HCT116 (cell line): ENCODE results near the gene CKLF.

Source experiments
- CTCF ChIP-seq, 3 experiments: fragments of 200-600 bp in 1 of 3; sonication (generic) in 1 of 3; IDR thresholded peaks in 2 of 3; conservative IDR thresholded peaks in 1 of 3; 2 replicates each; pipeline ENCODE4 v1.5.1; 2012 to 2017; ENCODE audit warnings: low read depth in 2 of 3, low read length in 2 of 3, antibody characterized with exemption in 1 of 3, borderline replicate concordance in 1 of 3, control low read depth in 1 of 3, mild to moderate bottlenecking in 1 of 3, mixed read lengths in 1 of 3, mixed run types in 1 of 3, moderate library complexity in 1 of 3; ENCODE audit not compliant: insufficient read depth in 1 of 3
- EGR1 ChIP-seq: IDR thresholded peaks from 2 replicates; pipeline ENCODE4 v1.6.1; 2012; ENCODE audit warnings: low read depth
- EZH2 ChIP-seq: fragments of 200-600 bp; sonication (generic); IDR thresholded peaks from 2 replicates; pipeline ENCODE4 v1.6.1; 2017; ENCODE audit warnings: antibody characterized with exemption, mixed run types
- FOSL1 ChIP-seq: IDR thresholded peaks from 2 replicates; pipeline ENCODE4 v1.6.1; 2012; ENCODE audit warnings: low read depth
- POLR2A ChIP-seq: IDR thresholded peaks from 2 replicates; pipeline ENCODE4 v1.7.0; 2011; ENCODE audit warnings: borderline replicate concordance; ENCODE audit not compliant: insufficient read depth, insufficient read length; ENCODE audit errors: extremely low read depth
- POLR2AphosphoS5 ChIP-seq: IDR thresholded peaks from 2 replicates; pipeline ENCODE4 v1.6.1; 2011; ENCODE audit warnings: mild to moderate bottlenecking, low read depth, low read length, moderate library complexity
- RAD21 ChIP-seq: IDR thresholded peaks from 2 replicates; pipeline ENCODE4 v1.6.1; 2012; ENCODE audit warnings: low read depth, mild to moderate bottlenecking
- SRF ChIP-seq: IDR thresholded peaks from 2 replicates; pipeline ENCODE4 v1.6.1; 2012; ENCODE audit warnings: low read depth
- YY1 ChIP-seq: IDR thresholded peaks from 2 replicates; pipeline ENCODE4 v1.6.1; 2011; ENCODE audit warnings: low read length, low read depth, moderate library complexity, mild to moderate bottlenecking; ENCODE audit not compliant: insufficient replicate concordance; ENCODE audit errors: extremely low read depth
- ZBTB33 ChIP-seq: IDR thresholded peaks from 2 replicates; pipeline ENCODE4 v1.6.1; 2011; ENCODE audit warnings: mild to moderate bottlenecking, low read length, moderate library complexity; ENCODE audit not compliant: insufficient replicate concordance; ENCODE audit errors: extremely low read depth
- ZFX ChIP-seq: fragments of 450-650 bp; IDR thresholded peaks from 2 replicates; pipeline ENCODE4 v1.6.1; 2017
- ZNF274 ChIP-seq: fragments of 200-500 bp; sonication (Bioruptor generic); IDR thresholded peaks from 2 replicates; pipeline ENCODE4 v1.6.1; 2014; ENCODE audit warnings: mild to moderate bottlenecking, low read depth, low read length, inconsistent platforms

GRCh38 chr16:66605177-66605978 lies 53.0 kb downstream of the CKLF start:
- peak; percentile 48; the same call in 1 of the 2 replicates for TF ChIP-seq ZFX
- TF ChIP-seq YY1, result no peak
- no peak for TF ChIP-seq POLR2A
- TF ChIP-seq CTCF (IDR thresholded peaks at IDR 0.05 in 2 of 3, conservative IDR thresholded peaks at IDR 0.05 in 1 of 3; ENCODE audit: borderline replicate concordance in 1 of 3, insufficient read depth in 1 of 3, low read depth in 2 of 3, low read length in 2 of 3), result no peak
- TF ChIP-seq ZBTB33, result no peak
- no peak for TF ChIP-seq RAD21
- no peak for TF ChIP-seq POLR2AphosphoS5
- no peak for TF ChIP-seq EZH2
- TF ChIP-seq EGR1, result 0 out of 2 replicates have a peak, but pooled peaks have one; percentile 20
- no peak for TF ChIP-seq ZNF274
- TF ChIP-seq FOSL1, result no peak
- TF ChIP-seq SRF, result no peak
